ENCODE data around the gene SAP30. TPM values are rescaled to one million over a fixed set of nuclear protein-coding genes. Genes with fewer than 3 reads are reported as not detected.

The SAP30 gene, protein sequence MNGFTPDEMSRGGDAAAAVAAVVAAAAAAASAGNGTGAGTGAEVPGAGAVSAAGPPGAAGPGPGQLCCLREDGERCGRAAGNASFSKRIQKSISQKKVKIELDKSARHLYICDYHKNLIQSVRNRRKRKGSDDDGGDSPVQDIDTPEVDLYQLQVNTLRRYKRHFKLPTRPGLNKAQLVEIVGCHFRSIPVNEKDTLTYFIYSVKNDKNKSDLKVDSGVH
- total RNA-seq (10 to 100 TPM; 10.3 to 39.1 (median 14.6) TPM), polyA plus RNA-seq (10 to 100 TPM in 1 of 3 donors, 1 to 10 TPM in 2; 4.4 to 13.9 (median 4.7) TPM)
- long read RNA-seq, donor 1, transcript SAP30-201 (4 exons, 1,108 nt), result major isoform, 12 of 12 reads
- long read RNA-seq, donor 1, partial matches to known transcripts, result 0 of 12 reads
- long read RNA-seq, donor 1, other reads (novel, unspliced or antisense), result 0 of 12 reads
- long read RNA-seq, donor 2, partial matches to known transcripts, result 0 of 3 reads
- long read RNA-seq, donor 2, other reads (novel, unspliced or antisense), result 0 of 3 reads
- long read RNA-seq, donor 3, partial matches to known transcripts, result 0 of 3 reads
- long read RNA-seq, donor 3, other reads (novel, unspliced or antisense), result 0 of 3 reads
- long read RNA-seq, donor 4, partial matches to known transcripts, result 0 of 1 reads
- long read RNA-seq, donor 4, other reads (novel, unspliced or antisense), result 1 of 1 reads
- long read RNA-seq, donor 5, transcript SAP30-201 (4 exons, 1,108 nt), result major isoform, 30 of 32 reads
- long read RNA-seq, donor 5, partial matches to known transcripts, result 2 of 32 reads
- long read RNA-seq, donor 5, other reads (novel, unspliced or antisense), result 0 of 32 reads
- long read RNA-seq, donor 6, result 0 reads
- long read RNA-seq, donor 7, result 0 reads
- long read RNA-seq, donor 8, transcript SAP30-201 (4 exons, 1,108 nt), result major isoform, 13 of 13 reads
- long read RNA-seq, donor 8, partial matches to known transcripts, result 0 of 13 reads
- long read RNA-seq, donor 8, other reads (novel, unspliced or antisense), result 0 of 13 reads
- long read RNA-seq, donor 9, partial matches to known transcripts, result 0 of 2 reads
- long read RNA-seq, donor 9, other reads (novel, unspliced or antisense), result 0 of 2 reads
- long read RNA-seq, donor 10, partial matches to known transcripts, result 0 of 4 reads
- long read RNA-seq, donor 10, other reads (novel, unspliced or antisense), result 0 of 4 reads

DNA sequence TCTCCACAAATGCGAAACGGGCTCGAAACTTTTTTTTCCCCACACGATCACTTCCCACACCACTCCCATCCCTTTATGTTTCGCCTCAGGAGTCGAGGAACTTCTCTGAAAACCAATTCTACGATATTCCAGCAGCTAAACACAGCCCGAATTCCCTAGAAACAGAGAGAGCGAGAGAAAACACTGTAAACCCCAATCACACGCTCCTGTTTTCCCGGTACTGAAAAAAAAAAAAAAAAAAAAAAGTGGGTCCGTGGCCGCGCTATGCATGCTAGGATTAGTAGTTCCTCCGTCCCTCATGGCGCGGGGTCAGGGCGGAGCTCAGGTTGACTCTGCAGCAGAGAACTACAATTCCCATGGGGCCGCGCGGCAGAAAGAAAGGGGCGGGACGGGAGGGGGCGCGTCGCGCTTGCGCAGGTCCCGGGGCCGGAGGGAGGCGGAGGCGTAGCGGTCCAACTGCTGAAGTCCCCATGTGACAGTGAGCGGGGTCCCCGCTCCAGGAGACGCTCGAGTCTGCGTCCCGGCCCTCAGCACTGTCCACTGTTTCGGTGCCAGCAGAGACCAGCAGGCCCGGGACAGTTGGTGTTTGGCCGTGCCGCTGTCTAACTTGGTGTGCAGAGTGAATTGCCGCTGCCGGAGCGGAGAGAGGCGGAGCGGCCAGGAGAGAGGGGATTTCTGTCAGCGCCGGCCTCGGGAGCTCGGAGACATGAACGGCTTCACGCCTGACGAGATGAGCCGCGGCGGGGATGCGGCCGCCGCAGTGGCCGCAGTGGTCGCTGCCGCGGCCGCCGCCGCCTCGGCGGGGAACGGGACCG is at the start of gene SAP30:
SAP30 (plus strand) TSS at position 478 of the 815 bp plus-strand sequence; CDS start at position 707, 229 bp downstream.
- TF ChIP-seq POLR2A (IDR thresholded peaks at IDR 0.05), result peak; percentile 95 to 96
- TF ChIP-seq, protein P1, sequence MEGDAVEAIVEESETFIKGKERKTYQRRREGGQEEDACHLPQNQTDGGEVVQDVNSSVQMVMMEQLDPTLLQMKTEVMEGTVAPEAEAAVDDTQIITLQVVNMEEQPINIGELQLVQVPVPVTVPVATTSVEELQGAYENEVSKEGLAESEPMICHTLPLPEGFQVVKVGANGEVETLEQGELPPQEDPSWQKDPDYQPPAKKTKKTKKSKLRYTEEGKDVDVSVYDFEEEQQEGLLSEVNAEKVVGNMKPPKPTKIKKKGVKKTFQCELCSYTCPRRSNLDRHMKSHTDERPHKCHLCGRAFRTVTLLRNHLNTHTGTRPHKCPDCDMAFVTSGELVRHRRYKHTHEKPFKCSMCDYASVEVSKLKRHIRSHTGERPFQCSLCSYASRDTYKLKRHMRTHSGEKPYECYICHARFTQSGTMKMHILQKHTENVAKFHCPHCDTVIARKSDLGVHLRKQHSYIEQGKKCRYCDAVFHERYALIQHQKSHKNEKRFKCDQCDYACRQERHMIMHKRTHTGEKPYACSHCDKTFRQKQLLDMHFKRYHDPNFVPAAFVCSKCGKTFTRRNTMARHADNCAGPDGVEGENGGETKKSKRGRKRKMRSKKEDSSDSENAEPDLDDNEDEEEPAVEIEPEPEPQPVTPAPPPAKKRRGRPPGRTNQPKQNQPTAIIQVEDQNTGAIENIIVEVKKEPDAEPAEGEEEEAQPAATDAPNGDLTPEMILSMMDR (IDR thresholded peaks at IDR 0.05), result no peak
- intact Hi-C loops (cut with DNase I), result loop anchor here in 1 of 2 donors (5.0 kb wide), 1 partner anchor 38 kb away; the partner anchor contains the start of gene HMGB2
- Histone ChIP-seq H3K27ac (peak within 1 kb of the TSS; percentile 88 to 98 (median 92)), H3K36me3 (replicated peaks in 1 of 2) (no peaks in the 10 kb centered on the region), H3K4me3 (peak within 1 kb of the TSS; percentile 13 to 92 (median 59)), H3K4me1 (replicated peaks in 1 of 2) (peaks cover 0 to 22% of the 10 kb centered on the region in 2 donors), H3K27me3 (no peaks in the 10 kb centered on the region), H3K9me3 (replicated peaks in 1 of 3) (no peaks in the 10 kb centered on the region)
- WGBS, 4 donors, result 0 to 1% (median 0%) methylated on average over 21 to 72 of the region's 72 CpGs
- DNase-seq, result peak; percentile 98 to 99 (median 99)

DNA sequence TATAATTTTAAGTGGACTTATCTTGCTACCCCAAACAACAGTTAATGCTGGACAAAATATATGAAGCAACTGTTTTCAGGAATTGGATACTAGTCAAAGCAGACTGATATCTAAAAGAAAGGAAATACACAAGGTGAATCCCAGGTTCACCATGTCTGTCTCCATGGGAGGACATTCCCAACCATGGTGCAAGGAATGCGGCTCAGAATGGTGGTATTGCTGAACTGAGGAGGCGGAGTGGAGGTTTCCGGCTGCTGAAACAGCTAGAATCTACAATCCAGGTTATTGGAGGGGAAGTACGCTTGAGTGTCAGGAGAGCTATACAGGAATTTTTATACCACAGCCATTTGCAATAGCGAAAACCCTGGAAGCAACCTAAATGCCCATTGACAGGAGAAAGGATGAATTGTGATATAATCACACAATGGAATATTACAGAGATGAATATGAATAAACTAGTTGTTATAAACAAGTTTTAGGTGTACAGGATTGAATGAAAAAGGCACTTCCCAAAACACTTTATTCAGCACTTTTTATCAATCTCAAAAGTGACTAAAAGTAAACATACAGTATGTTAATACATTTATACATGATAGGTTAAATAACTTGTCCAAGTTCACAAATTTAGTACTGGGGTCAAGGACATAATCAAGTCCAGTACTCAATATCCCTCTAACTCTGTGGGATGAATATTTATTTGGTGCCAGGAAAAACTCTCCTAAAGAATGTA is 45.6 kb upstream of the SAP30 start:
- peaks cover 0 to 8% (median 0%) of the 10 kb centered on the region in 3 donors for H3K9me3 ChIP-seq (replicated peaks in 1 of 3)
- H3K4me1 ChIP-seq (replicated peaks in 1 of 2), result no peaks in the 10 kb centered on the region
- H3K36me3 ChIP-seq (replicated peaks in 1 of 2), result no peaks in the 10 kb centered on the region
- H3K27ac ChIP-seq, result no peak overlapping the region
- H3K4me3 ChIP-seq, result no peak overlapping the region
- no peak for DNase-seq
- TF ChIP-seq POLR2A (IDR thresholded peaks at IDR 0.05), result no peak
- TF ChIP-seq, protein P1 (IDR thresholded peaks at IDR 0.05), result no peak
- no peaks in the 10 kb centered on the region for H3K27me3 ChIP-seq
- WGBS, 4 donors, result 94 to 98% (median 95%) methylated on average over 5 of the region's 5 CpGs
- intact Hi-C loops (cut with DNase I), result no loop called here

DNA sequence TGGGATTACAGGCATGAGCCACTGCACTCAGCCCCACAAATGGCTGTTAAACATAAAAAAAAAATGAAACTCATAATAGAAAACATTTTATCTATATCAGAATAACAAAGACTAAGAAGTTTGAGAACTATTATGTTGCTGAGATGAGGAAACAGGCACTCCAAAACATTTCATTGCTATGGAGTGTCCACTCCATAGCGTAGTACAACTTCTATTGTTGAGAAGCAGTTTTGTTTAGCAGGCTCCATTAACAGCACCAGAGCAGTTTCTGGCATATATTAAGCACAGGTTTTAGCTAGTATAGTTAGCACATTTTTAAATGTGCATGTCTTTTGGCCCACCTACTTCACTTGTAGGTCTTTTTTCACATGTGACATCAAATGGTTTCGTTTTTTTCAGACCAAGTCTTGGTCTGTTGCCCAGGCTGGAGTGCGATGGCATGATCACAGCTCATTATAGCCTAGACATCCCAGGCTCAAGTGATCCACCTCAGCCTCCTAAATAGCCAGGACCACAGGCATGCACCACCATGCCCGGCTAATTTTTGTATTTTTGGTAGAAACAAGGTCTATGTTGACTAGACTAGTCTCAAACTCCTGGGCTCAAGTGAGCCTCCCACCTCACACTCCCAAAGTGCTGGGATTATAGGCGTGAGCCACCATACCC is 42.4 kb upstream of the SAP30 start:
- Histone ChIP-seq H3K36me3 (replicated peaks in 1 of 2) (no peaks in the 10 kb centered on the region), H3K4me1 (replicated peaks in 1 of 2) (peaks cover 0 to 10% of the 10 kb centered on the region in 2 donors), H3K27ac (no peak overlapping the region), H3K4me3 (no peak overlapping the region), H3K9me3 (replicated peaks in 1 of 3) (peaks cover 0 to 4% (median 0%) of the 10 kb centered on the region in 3 donors), H3K27me3 (no peaks in the 10 kb centered on the region)
- intact Hi-C loops (cut with DNase I), result no loop called here
- 93 to 97% (median 95%) methylated on average over 5 of the region's 5 CpGs for WGBS, 4 donors
- no peak for DNase-seq
- TF ChIP-seq, protein P1 (IDR thresholded peaks at IDR 0.05), result no peak
- no peak for TF ChIP-seq POLR2A (IDR thresholded peaks at IDR 0.05)
